Lung (tissue), 12 donors: ENCODE measurements around the gene GET4. TPM values are rescaled to one million over a fixed set of nuclear protein-coding genes. Genes with fewer than 3 reads are reported as not detected.

ENCODE experiments used
- ATAC-seq: fragments of 200-7000 bp; cut with Tn5 transposase; one replicate; pipeline ENCODE4 v1.9.1; 2020; ENCODE audit warnings: moderate number of reproducible peaks; ENCODE audit not compliant: insufficient read depth, low FRiP score
- DNase-seq, 3 donors: peaks; one replicate each; pipeline ENCODE4 v3.0.0-alpha.2; 2013 to 2017
- H3K27ac ChIP-seq, 2 donors: one replicate each; pipeline ENCODE4 v1.5.1; 2013; ENCODE audit warnings: mild to moderate bottlenecking in 2 of 2, moderate library complexity in 2 of 2, control low read depth in 1 of 2, inconsistent platforms in 1 of 2, low read depth in 1 of 2, low read length in 1 of 2
- H3K27me3 ChIP-seq, 3 donors: one replicate each; pipeline ENCODE4 v1.5.1; 2013; ENCODE audit warnings: low read length in 2 of 3; ENCODE audit not compliant: control insufficient read depth in 3 of 3, insufficient read depth in 3 of 3
- H3K36me3 ChIP-seq, 4 donors: one replicate each; pipeline ENCODE4 v1.5.1; 2013; ENCODE audit warnings: low read length in 4 of 4, mild to moderate bottlenecking in 1 of 4, moderate library complexity in 1 of 4; ENCODE audit not compliant: control insufficient read depth in 4 of 4, insufficient read depth in 4 of 4
- H3K4me1 ChIP-seq, 5 donors: one replicate each; pipeline ENCODE4 v1.5.1; 2013; ENCODE audit warnings: low read length in 5 of 5, mild to moderate bottlenecking in 2 of 5, moderate library complexity in 1 of 5; ENCODE audit not compliant: control insufficient read depth in 5 of 5, insufficient read depth in 5 of 5
- H3K4me3 ChIP-seq: one replicate; pipeline ENCODE4 v1.5.1; 2013; ENCODE audit warnings: mild to moderate bottlenecking, control low read depth, moderate library complexity
- H3K9ac ChIP-seq, 2 donors: one replicate each; pipeline ENCODE4 v1.5.1; 2013; ENCODE audit warnings: low read length in 2 of 2, control low read depth in 1 of 2; ENCODE audit not compliant: insufficient read depth in 1 of 2
- H3K9me3 ChIP-seq, 4 donors: one replicate each; pipeline ENCODE4 v1.5.1; 2013; ENCODE audit warnings: low read length in 3 of 4, mild to moderate bottlenecking in 1 of 4, moderate library complexity in 1 of 4; ENCODE audit not compliant: control insufficient read depth in 4 of 4, insufficient read depth in 3 of 4
- CTCF ChIP-seq: IDR thresholded peaks from 2 replicates; pipeline ENCODE4 v1.5.1; 2012; ENCODE audit warnings: mild to moderate bottlenecking; ENCODE audit errors: control extremely low read depth, extremely low read depth
- WGBS, 2 donors: extraction: QIAGEN DNeasy Blood & Tissue Kit; methylation state at CpG; one replicate each; pipeline ENCODE4 v1.1.7; 2013; 5-methylcytosine and 5-hydroxymethylcytosine counted together
- polyA plus RNA-seq, 2 donors: library from polyadenylated mRNA; stranded (reverse); fragments of 200-250 nt; gene quantifications; one replicate each; pipeline ENCODE4 v1.2.1, GENCODE V29; 2013
- total RNA-seq, 2 donors: library from RNA; depleted of rRNA in 1 of 2; stranded (reverse); fragments of >200 nt in 1 of 2; gene quantifications; one replicate each; pipeline ENCODE4 v1.2.1, GENCODE V29; 2014 to 2021
- donor health status: control.
- donor health status: control.
- donor health status: Bipolar disorder and iron deficiency.
- donor health status: healthy.
- donor health status: DM: yes; HTN: yes; CAD: no.

The GET4 gene
- total and polyA plus RNA-seq, 4 donors: 34.1 to 41.8 (median 40.0) TPM

DNA sequence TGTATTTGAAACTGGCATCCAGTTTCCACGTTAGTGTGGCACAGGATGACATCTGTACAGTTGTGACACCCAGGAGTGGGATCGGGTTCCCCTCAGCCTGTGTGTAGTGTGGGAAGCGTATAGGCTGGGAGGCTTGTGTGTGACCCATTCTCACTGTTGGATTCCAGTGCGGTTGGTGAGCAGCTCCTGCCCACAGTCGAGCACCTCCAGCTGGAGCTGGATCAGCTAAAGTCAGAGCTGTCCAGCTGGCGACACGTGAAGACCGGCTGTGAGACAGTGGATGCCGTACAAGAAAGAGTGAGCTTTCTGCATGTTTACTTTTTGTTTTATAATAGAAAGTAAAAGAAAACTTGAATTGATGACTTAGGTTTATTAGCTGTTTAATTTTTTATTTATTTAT is 18.7 kb upstream of the GET4 start:
- ATAC-seq (no peak), DNase-seq (no peak)
- no peak overlapping the region for H3K9ac ChIP-seq
- H3K4me3 ChIP-seq: no peak overlapping the region
- H3K4me1 ChIP-seq: no peaks in the 10 kb centered on the region
- H3K27me3 ChIP-seq: no peaks in the 10 kb centered on the region
- no peaks in the 10 kb centered on the region for H3K9me3 ChIP-seq
- peaks cover 38 to 67% (median 53%) of the 10 kb centered on the region in 4 donors for H3K36me3 ChIP-seq
- 84 to 94% methylated on average over 9 of the region's 9 CpGs for WGBS, 2 donors
- TF ChIP-seq CTCF: no peak
- H3K27ac ChIP-seq: no peak overlapping the region

- no peak for ATAC-seq
These were observed 16.9 kb upstream of the GET4 start for GRCh38 chr7:859359-860030.

DNA sequence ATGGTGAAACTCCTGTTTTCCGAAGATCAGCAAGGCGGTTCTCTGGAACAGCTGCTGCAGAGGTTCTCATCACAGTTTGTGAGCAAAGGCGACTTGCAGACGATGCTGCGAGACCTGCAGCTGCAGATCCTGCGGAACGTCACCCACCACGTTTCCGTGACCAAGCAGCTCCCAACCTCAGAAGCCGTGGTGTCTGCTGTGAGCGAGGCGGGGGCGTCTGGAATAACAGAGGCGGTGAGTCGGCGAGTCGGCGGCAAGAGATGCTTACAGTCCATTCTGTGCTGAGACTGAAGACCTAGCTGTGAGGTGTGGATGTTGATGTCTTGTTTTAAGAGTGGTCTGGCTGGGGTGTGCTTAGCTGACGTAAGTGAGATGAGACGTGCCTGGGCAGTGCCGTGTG is 16.2 kb upstream of the GET4 start:
- Histone ChIP-seq H3K36me3 (peaks cover 24 to 56% (median 43%) of the 10 kb centered on the region in 4 donors), H3K9ac (no peak overlapping the region), H3K4me1 (no peaks in the 10 kb centered on the region), H3K4me3 (no peak overlapping the region), H3K27ac (no peak overlapping the region), H3K9me3 (no peaks in the 10 kb centered on the region), H3K27me3 (no peaks in the 10 kb centered on the region)
- DNase-seq: no peak
- 96 to 97% methylated on average over 21 of the region's 21 CpGs for WGBS, 2 donors
- no peak for ATAC-seq
- TF ChIP-seq CTCF: no peak

More at GRCh38 chr7:859359-860030, 16.9 kb upstream of the GET4 start:
- Histone ChIP-seq H3K36me3 (peaks cover 28 to 56% (median 43%) of the 10 kb centered on the region in 4 donors), H3K4me1 (no peaks in the 10 kb centered on the region), H3K4me3 (no peak overlapping the region), H3K27me3 (no peaks in the 10 kb centered on the region), H3K9ac (no peak overlapping the region), H3K27ac (no peak overlapping the region), H3K9me3 (no peaks in the 10 kb centered on the region)
- WGBS, 2 donors: 79 to 84% methylated on average over 16 of the region's 16 CpGs
- no peak for DNase-seq
- TF ChIP-seq CTCF: no peak

- H3K36me3 ChIP-seq: peaks cover 27 to 56% (median 48%) of the 10 kb centered on the region in 4 donors
- no peak for ATAC-seq
- 89 to 91% methylated on average over 9 of the region's 9 CpGs for WGBS, 2 donors
These were observed 15.1 kb upstream of the GET4 start for GRCh38 chr7:861222-861621.

More at GRCh38 chr7:861222-861621, 15.1 kb upstream of the GET4 start:
- Histone ChIP-seq H3K4me3 (no peak overlapping the region), H3K27ac (no peak overlapping the region), H3K27me3 (no peaks in the 10 kb centered on the region), H3K9ac (no peak overlapping the region), H3K4me1 (peaks cover 0 to 3% (median 0%) of the 10 kb centered on the region in 5 donors), H3K9me3 (no peaks in the 10 kb centered on the region)
- TF ChIP-seq CTCF: no peak
- no peak for DNase-seq
